A673 (cell line): ENCODE results near the gene MORN4.

ENCODE experiments used
- EZH2 ChIP-seq: fragments of 200-600 bp; sonication (generic); IDR thresholded peaks from 2 replicates; pipeline ENCODE4 v1.6.1; 2017; ENCODE audit warnings: borderline replicate concordance, low read depth, mild to moderate bottlenecking, mixed read lengths, antibody characterized with exemption, low read length; ENCODE audit not compliant: poor library complexity, severe bottlenecking
- TF ChIP-seq, protein P1 (sequence below): fragments of 300-800, 200-600 bp; sonication (generic); conservative IDR thresholded peaks from 2 replicates; pipeline ENCODE4 v1.5.1; 2017; ENCODE audit warnings: low read depth, mild to moderate bottlenecking, antibody characterized with exemption, low read length, moderate library complexity, mixed read lengths

- TF ChIP-seq, protein P1, sequence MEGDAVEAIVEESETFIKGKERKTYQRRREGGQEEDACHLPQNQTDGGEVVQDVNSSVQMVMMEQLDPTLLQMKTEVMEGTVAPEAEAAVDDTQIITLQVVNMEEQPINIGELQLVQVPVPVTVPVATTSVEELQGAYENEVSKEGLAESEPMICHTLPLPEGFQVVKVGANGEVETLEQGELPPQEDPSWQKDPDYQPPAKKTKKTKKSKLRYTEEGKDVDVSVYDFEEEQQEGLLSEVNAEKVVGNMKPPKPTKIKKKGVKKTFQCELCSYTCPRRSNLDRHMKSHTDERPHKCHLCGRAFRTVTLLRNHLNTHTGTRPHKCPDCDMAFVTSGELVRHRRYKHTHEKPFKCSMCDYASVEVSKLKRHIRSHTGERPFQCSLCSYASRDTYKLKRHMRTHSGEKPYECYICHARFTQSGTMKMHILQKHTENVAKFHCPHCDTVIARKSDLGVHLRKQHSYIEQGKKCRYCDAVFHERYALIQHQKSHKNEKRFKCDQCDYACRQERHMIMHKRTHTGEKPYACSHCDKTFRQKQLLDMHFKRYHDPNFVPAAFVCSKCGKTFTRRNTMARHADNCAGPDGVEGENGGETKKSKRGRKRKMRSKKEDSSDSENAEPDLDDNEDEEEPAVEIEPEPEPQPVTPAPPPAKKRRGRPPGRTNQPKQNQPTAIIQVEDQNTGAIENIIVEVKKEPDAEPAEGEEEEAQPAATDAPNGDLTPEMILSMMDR: no peak
- TF ChIP-seq EZH2: no peak
These were observed 26.3 kb upstream of the MORN4 start for GRCh38 chr10:97659589-97659988.
